NT2/D1 (cell line): ENCODE data around the gene SUMO3.

Source experiments
- DNase-seq: peaks from one replicate; pipeline ENCODE4 v3.0.0-alpha.2; 2011; ENCODE audit warnings: low read depth, low spot score
- H3K27me3 ChIP-seq: 2 replicates; pipeline ENCODE4 v1.6.0; 2011; ENCODE audit warnings: mild to moderate bottlenecking; ENCODE audit not compliant: insufficient read length, insufficient read depth
- H3K36me3 ChIP-seq: 2 replicates; pipeline ENCODE4 v1.6.1; 2011; ENCODE audit warnings: mild to moderate bottlenecking, low read length, mixed read lengths; ENCODE audit not compliant: insufficient read depth, insufficient read length
- H3K4me1 ChIP-seq: 2 replicates; pipeline ENCODE4 v1.5.1; 2011; ENCODE audit not compliant: insufficient read depth, insufficient read length
- H3K4me3 ChIP-seq: 2 replicates; pipeline ENCODE4 v1.5.1; 2011; ENCODE audit warnings: low read depth; ENCODE audit not compliant: insufficient read length
- H3K9ac ChIP-seq: 2 replicates; pipeline ENCODE4 v1.6.0; 2011; ENCODE audit warnings: low read depth; ENCODE audit not compliant: insufficient read length
- H3K9me3 ChIP-seq: 2 replicates; pipeline ENCODE4 v1.5.1; 2011; ENCODE audit warnings: mild to moderate bottlenecking, low read length; ENCODE audit not compliant: insufficient read depth
- SUZ12 ChIP-seq: IDR thresholded peaks from 2 replicates; pipeline ENCODE4 v1.6.1; 2011; ENCODE audit not compliant: insufficient read length, insufficient read depth; ENCODE audit errors: extremely low read depth
- YY1 ChIP-seq: IDR thresholded peaks from 2 replicates; pipeline ENCODE4 v1.6.1; 2011; ENCODE audit not compliant: insufficient read length, insufficient read depth
- ZNF274 ChIP-seq: IDR thresholded peaks from 2 replicates; pipeline ENCODE4 v1.6.1; 2011; ENCODE audit warnings: mild to moderate bottlenecking, low read depth, low read length

Gene SUMO3

GRCh38 chr21:44845418-44846223 lies 27.8 kb upstream of the SUMO3 start:
- H3K4me1 ChIP-seq, result peaks cover 23% of the 10 kb centered on the region
- no peaks in the 10 kb centered on the region for H3K27me3 ChIP-seq
- H3K9me3 ChIP-seq, result no peaks in the 10 kb centered on the region
- H3K4me3 ChIP-seq, result peak overlapping the region; percentile 22
- peak; percentile 65 for DNase-seq
- H3K9ac ChIP-seq, result peak overlapping the region; percentile 54
- no peak for TF ChIP-seq SUZ12
- no peak for TF ChIP-seq ZNF274
- TF ChIP-seq YY1, result no peak
- H3K36me3 ChIP-seq, result peaks cover 21% of the 10 kb centered on the region

- DNase-seq, result no peak
- Histone ChIP-seq H3K9ac (no peak overlapping the region), H3K27me3 (no peaks in the 10 kb centered on the region), H3K9me3 (no peaks in the 10 kb centered on the region), H3K36me3 (peaks cover 8% of the 10 kb centered on the region), H3K4me1 (peaks cover 23% of the 10 kb centered on the region), H3K4me3 (no peak overlapping the region)
- TF ChIP-seq YY1 (no peak), SUZ12 (no peak), ZNF274 (no peak)
These were observed 26.4 kb upstream of the SUMO3 start for GRCh38 chr21:44844256-44844655.

- H3K9ac ChIP-seq, result no peak overlapping the region
- no peaks in the 10 kb centered on the region for H3K36me3 ChIP-seq
- DNase-seq, result no peak
- no peak for TF ChIP-seq YY1
- TF ChIP-seq ZNF274, result no peak
- TF ChIP-seq SUZ12, result no peak
- no peaks in the 10 kb centered on the region for H3K9me3 ChIP-seq
- no peak overlapping the region for H3K4me3 ChIP-seq
- no peaks in the 10 kb centered on the region for H3K27me3 ChIP-seq
- H3K4me1 ChIP-seq, result peaks cover 28% of the 10 kb centered on the region
These were observed 25.0 kb upstream of the SUMO3 start for GRCh38 chr21:44842721-44843445.

- H3K36me3 ChIP-seq, result no peaks in the 10 kb centered on the region
- H3K4me1 ChIP-seq, result peaks cover 28% of the 10 kb centered on the region
- no peak for TF ChIP-seq YY1
- no peak for TF ChIP-seq ZNF274
- no peak for TF ChIP-seq SUZ12
- DNase-seq, result no peak
- H3K27me3 ChIP-seq, result no peaks in the 10 kb centered on the region
- H3K4me3 ChIP-seq, result no peak overlapping the region
- H3K9me3 ChIP-seq, result no peaks in the 10 kb centered on the region
- no peak overlapping the region for H3K9ac ChIP-seq
These were observed 24.2 kb upstream of the SUMO3 start for GRCh38 chr21:44842087-44842486.

- Histone ChIP-seq H3K36me3 (no peaks in the 10 kb centered on the region), H3K9me3 (no peaks in the 10 kb centered on the region), H3K4me3 (no peak overlapping the region), H3K4me1 (peaks cover 26% of the 10 kb centered on the region), H3K9ac (peak overlapping the region; percentile 6), H3K27me3 (no peaks in the 10 kb centered on the region)
- no peak for DNase-seq
- TF ChIP-seq ZNF274 (no peak), SUZ12 (no peak), YY1 (no peak)
These were observed 22.9 kb upstream of the SUMO3 start for GRCh38 chr21:44840771-44841170.

DNA sequence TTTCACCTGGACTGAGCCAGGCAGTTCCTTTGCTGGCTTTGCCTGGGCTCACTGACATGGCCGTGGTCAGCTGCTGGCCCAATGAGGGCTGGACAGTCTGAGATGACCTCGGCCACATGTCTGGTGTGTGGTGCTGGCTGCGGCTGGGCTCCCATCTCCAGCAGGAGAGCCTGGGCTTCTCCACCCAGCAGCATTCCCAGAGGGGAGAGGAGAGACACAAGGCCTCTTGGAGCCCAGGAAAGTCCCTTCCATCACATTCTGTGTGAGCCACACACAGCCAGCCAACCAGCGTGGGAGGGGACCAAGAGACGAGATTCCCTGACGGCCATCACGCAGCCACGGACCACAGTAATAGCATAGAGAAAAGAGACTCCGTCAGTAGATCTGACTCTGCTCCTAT lies 21.1 kb upstream of the SUMO3 start:
- Histone ChIP-seq H3K36me3 (no peaks in the 10 kb centered on the region), H3K4me1 (peaks cover 14% of the 10 kb centered on the region), H3K9me3 (no peaks in the 10 kb centered on the region), H3K4me3 (no peak overlapping the region), H3K27me3 (no peaks in the 10 kb centered on the region), H3K9ac (no peak overlapping the region)
- DNase-seq, result no peak
- TF ChIP-seq ZNF274 (no peak), SUZ12 (no peak), YY1 (no peak)

DNA sequence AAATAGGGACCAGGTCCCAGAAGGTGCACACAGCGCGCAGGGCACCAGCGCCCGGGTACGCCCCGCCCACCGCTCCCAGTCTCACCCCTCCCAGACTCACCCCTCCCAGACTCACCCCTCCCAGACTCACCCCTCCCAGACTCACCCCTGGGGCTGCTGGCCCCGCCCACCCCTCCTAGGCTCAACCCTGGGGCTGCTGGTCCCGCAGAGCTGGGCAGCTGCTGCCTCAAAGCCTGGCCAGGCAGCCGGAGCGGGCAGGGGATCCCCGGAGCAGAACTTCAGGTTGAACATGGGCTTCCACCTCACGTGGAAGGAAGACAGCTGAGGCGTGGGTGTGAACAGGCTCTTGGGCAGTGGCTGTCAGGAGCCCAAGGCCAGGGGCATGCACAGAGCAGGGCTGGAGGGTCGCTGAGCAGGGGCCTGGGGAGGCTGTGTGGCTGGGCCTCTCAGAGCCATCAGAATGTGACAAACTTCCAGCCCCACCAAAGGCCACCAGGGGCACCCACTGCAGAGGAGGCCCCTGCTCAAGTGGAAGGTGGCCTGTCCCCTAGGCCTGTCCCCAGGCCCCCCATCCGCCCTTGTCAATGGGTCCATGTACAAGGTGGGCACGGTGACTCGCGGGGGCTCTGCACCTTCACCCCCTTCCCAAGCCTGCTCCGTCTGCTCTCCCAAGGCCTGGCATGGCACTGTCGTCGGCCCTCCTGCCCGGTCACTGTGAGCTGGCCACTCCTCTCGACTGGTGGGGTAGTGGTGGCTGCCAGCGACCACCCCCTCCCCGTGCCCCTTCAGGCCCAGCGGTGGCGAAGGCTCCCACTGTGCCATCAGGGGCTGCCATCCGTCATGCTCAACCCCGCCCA lies 20.4 kb upstream of the SUMO3 start:
- Histone ChIP-seq H3K4me3 (no peak overlapping the region), H3K36me3 (no peaks in the 10 kb centered on the region), H3K9me3 (no peaks in the 10 kb centered on the region), H3K9ac (peak overlapping the region; percentile 47), H3K27me3 (no peaks in the 10 kb centered on the region), H3K4me1 (peaks cover 14% of the 10 kb centered on the region)
- DNase-seq, result no peak
- no peak for TF ChIP-seq YY1
- no peak for TF ChIP-seq SUZ12
- TF ChIP-seq ZNF274, result no peak
